ENCODE measurements around the gene EYS.

The EYS gene

DNA sequence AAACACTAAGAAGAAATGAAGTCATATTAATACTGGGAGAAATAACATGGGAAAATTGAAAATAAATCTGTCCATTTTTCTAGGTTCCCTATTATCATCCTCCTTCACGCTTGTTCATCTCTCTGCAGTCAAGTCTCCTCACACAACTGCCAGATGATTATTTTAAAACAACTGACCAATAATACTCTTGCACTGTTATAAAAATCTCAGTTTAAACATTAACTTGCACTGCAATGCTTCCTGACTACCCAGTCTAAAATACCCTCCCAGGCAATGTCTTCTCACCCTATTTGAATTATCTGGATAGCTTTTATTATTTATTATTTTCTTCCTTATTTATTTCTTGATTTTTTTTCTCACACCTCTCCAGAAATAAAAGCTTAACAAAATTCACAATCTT lies 5.7 kb downstream of the EYS start:
- no peaks in the 10 kb centered on the region for H3K27me3 ChIP-seq (replicated peaks; ENCODE audit: insufficient read depth, low read length)
- no peak overlapping the region for H3K4me3 ChIP-seq (ENCODE audit: low read length)
- H3K4me2 ChIP-seq (ENCODE audit: low read depth, low read length) = no peak overlapping the region
- TF ChIP-seq, protein P1, sequence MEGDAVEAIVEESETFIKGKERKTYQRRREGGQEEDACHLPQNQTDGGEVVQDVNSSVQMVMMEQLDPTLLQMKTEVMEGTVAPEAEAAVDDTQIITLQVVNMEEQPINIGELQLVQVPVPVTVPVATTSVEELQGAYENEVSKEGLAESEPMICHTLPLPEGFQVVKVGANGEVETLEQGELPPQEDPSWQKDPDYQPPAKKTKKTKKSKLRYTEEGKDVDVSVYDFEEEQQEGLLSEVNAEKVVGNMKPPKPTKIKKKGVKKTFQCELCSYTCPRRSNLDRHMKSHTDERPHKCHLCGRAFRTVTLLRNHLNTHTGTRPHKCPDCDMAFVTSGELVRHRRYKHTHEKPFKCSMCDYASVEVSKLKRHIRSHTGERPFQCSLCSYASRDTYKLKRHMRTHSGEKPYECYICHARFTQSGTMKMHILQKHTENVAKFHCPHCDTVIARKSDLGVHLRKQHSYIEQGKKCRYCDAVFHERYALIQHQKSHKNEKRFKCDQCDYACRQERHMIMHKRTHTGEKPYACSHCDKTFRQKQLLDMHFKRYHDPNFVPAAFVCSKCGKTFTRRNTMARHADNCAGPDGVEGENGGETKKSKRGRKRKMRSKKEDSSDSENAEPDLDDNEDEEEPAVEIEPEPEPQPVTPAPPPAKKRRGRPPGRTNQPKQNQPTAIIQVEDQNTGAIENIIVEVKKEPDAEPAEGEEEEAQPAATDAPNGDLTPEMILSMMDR (IDR thresholded peaks at IDR 0.05; ENCODE audit: low read length) = no peak
- TF ChIP-seq EZH2 (optimal IDR thresholded peaks at IDR 0.05; ENCODE audit: low read depth, low read length) (no peak), EZH2phosphoT487 (IDR thresholded peaks at IDR 0.05; ENCODE audit: low read length) (no peak)
- H4K20me1 ChIP-seq (ENCODE audit: insufficient read depth, low read length) = no peaks in the 10 kb centered on the region
- no peaks in the 10 kb centered on the region for H3K79me2 ChIP-seq (ENCODE audit: low read length)
- no peaks in the 10 kb centered on the region for H3F3A ChIP-seq (ENCODE audit: insufficient read depth, low read length)
- no peaks in the 10 kb centered on the region for H3K9me3 ChIP-seq (replicated peaks; ENCODE audit: insufficient read depth, low read length)
- H2AFZ ChIP-seq (ENCODE audit: low read length) = no peak overlapping the region
- no peaks in the 10 kb centered on the region for H3K9me2 ChIP-seq (replicated peaks; ENCODE audit: insufficient read depth, low read length)
- no peaks in the 10 kb centered on the region for H3K4me1 ChIP-seq (ENCODE audit: low read length)
- no peak overlapping the region for H3K27ac ChIP-seq (ENCODE audit: low read length)
- no peaks in the 10 kb centered on the region for H3K36me3 ChIP-seq (replicated peaks; ENCODE audit: insufficient read depth, low read length)
- no peak for DNase-seq
- no peak overlapping the region for H3K9ac ChIP-seq (ENCODE audit: low read length)

GRCh38 chr6:65700561-65700960 lies 6.5 kb downstream of the EYS start:
- Histone ChIP-seq H2AFZ (ENCODE audit: low read length) (no peak overlapping the region), H4K20me1 (ENCODE audit: insufficient read depth, low read length) (no peaks in the 10 kb centered on the region), H3K36me3 (replicated peaks; ENCODE audit: insufficient read depth, low read length) (no peaks in the 10 kb centered on the region), H3K4me2 (ENCODE audit: low read depth, low read length) (no peak overlapping the region), H3K79me2 (ENCODE audit: low read length) (no peaks in the 10 kb centered on the region), H3K4me3 (ENCODE audit: low read length) (no peak overlapping the region), H3K9me2 (replicated peaks; ENCODE audit: insufficient read depth, low read length) (no peaks in the 10 kb centered on the region), H3F3A (ENCODE audit: insufficient read depth, low read length) (no peaks in the 10 kb centered on the region), H3K27me3 (replicated peaks; ENCODE audit: insufficient read depth, low read length) (no peaks in the 10 kb centered on the region), H3K4me1 (ENCODE audit: low read length) (no peaks in the 10 kb centered on the region), H3K9me3 (replicated peaks; ENCODE audit: insufficient read depth, low read length) (no peaks in the 10 kb centered on the region), H3K9ac (ENCODE audit: low read length) (no peak overlapping the region), H3K27ac (ENCODE audit: low read length) (no peak overlapping the region)
- TF ChIP-seq, protein P1 (IDR thresholded peaks at IDR 0.05; ENCODE audit: low read length) = no peak
- TF ChIP-seq EZH2 (optimal IDR thresholded peaks at IDR 0.05; ENCODE audit: low read depth, low read length) (no peak), EZH2phosphoT487 (IDR thresholded peaks at IDR 0.05; ENCODE audit: low read length) (no peak)
- no peak for DNase-seq

GRCh38 chr6:65692109-65692508 lies 14.9 kb downstream of the EYS start:
- Histone ChIP-seq H3K4me2 (ENCODE audit: low read depth, low read length) (no peak overlapping the region), H2AFZ (ENCODE audit: low read length) (no peak overlapping the region)

More at GRCh38 chr6:65692109-65692508, 14.9 kb downstream of the EYS start:
- Histone ChIP-seq H3K4me1 (ENCODE audit: low read length) (no peaks in the 10 kb centered on the region), H3K4me3 (ENCODE audit: low read length) (no peak overlapping the region), H4K20me1 (ENCODE audit: insufficient read depth, low read length) (no peaks in the 10 kb centered on the region), H3K9me3 (replicated peaks; ENCODE audit: insufficient read depth, low read length) (no peaks in the 10 kb centered on the region), H3K27me3 (replicated peaks; ENCODE audit: insufficient read depth, low read length) (no peaks in the 10 kb centered on the region), H3F3A (ENCODE audit: insufficient read depth, low read length) (no peaks in the 10 kb centered on the region), H3K9me2 (replicated peaks; ENCODE audit: insufficient read depth, low read length) (no peaks in the 10 kb centered on the region), H3K27ac (ENCODE audit: low read length) (no peak overlapping the region), H3K36me3 (replicated peaks; ENCODE audit: insufficient read depth, low read length) (no peaks in the 10 kb centered on the region), H3K79me2 (ENCODE audit: low read length) (no peaks in the 10 kb centered on the region), H3K9ac (ENCODE audit: low read length) (no peak overlapping the region)
- no peak for DNase-seq
- TF ChIP-seq, protein P1 (IDR thresholded peaks at IDR 0.05; ENCODE audit: low read length) = no peak
- TF ChIP-seq EZH2phosphoT487 (IDR thresholded peaks at IDR 0.05; ENCODE audit: low read length) = no peak
- TF ChIP-seq EZH2 (optimal IDR thresholded peaks at IDR 0.05; ENCODE audit: low read depth, low read length) = no peak

Data from MM.1S (cell line).